Upper lobe of left lung (tissue), 6 donors: Measurements from ENCODE around the gene SPATA31C2. TPM values are rescaled to one million over a fixed set of nuclear protein-coding genes. Genes with fewer than 3 reads are reported as not detected.
"Not testable (repeated sequence)": the region's sequence is repeated elsewhere in the genome, so short reads cannot be mapped to it uniquely, and the experiment has no call there.

Experiments used
- ATAC-seq, 2 donors: fragments of 200-7000 bp; cut with Tn5 transposase; one replicate each; pipeline ENCODE4 v1.9.1; 2022; ENCODE audit warnings: mild to moderate bottlenecking in 2 of 2, moderate library complexity in 2 of 2; ENCODE audit not compliant: low FRiP score in 2 of 2
- DNase-seq, 2 donors: peaks; one replicate each; pipeline ENCODE4 v3.0.0-alpha.2; 2019 to 2020
- H3K27ac ChIP-seq, 4 donors: fragments of 200-600 bp; sonication (generic); one replicate each; pipeline ENCODE4 v1.5.1; 2016 to 2019
- H3K27me3 ChIP-seq, 4 donors: fragments of 200-600 bp; sonication (generic); one replicate each; pipeline ENCODE4 v1.5.1; 2017 to 2019
- H3K36me3 ChIP-seq, 4 donors: fragments of 200-600 bp; sonication (generic); one replicate each; pipeline ENCODE4 v1.5.1; 2016 to 2019
- H3K4me1 ChIP-seq, 4 donors: fragments of 200-600 bp; sonication (generic); one replicate each; pipeline ENCODE4 v1.5.1; 2018 to 2019
- H3K4me3 ChIP-seq, 4 donors: fragments of 200-600 bp; sonication (generic); one replicate each; pipeline ENCODE4 v1.5.1; 2017 to 2019; ENCODE audit warnings: mild to moderate bottlenecking in 2 of 4, moderate library complexity in 1 of 4
- H3K9me3 ChIP-seq, 4 donors: fragments of 200-600 bp; sonication (generic); one replicate each; pipeline ENCODE4 v1.5.1; 2018 to 2019
- EP300 ChIP-seq, 4 donors: sonication (generic); formaldehyde crosslinking; IDR thresholded peaks; one replicate each; pipeline ENCODE4 v1.5.1; 2017; ENCODE audit warnings: antibody characterized with exemption in 4 of 4, control low read depth in 2 of 4
- POLR2A ChIP-seq, 4 donors: fragments of 450-650 bp; IDR thresholded peaks; one replicate each; pipeline ENCODE4 v1.5.1; 2016 to 2017; ENCODE audit warnings: antibody characterized with exemption in 4 of 4, mild to moderate bottlenecking in 2 of 4
- POLR2AphosphoS5 ChIP-seq, 2 donors: sonication (generic); formaldehyde crosslinking; IDR thresholded peaks; one replicate each; pipeline ENCODE4 v1.5.1; 2017; ENCODE audit warnings: antibody characterized with exemption in 2 of 2
- WGBS, 2 donors: methylation state at CpG; one replicate each; pipeline ENCODE4 v1.1.5; 2017 to 2018; 5-methylcytosine and 5-hydroxymethylcytosine counted together
- total RNA-seq, 6 donors: library from RNA; depleted of rRNA in 4 of 6; stranded (reverse); fragments of >200 nt in 4 of 6; gene quantifications; one replicate each; pipeline versions ENCODE4 v1.1.0 to v1.2.1, GENCODE V29; 2016 to 2021
- TF ChIP-seq, protein P1 (sequence below), 6 experiments: fragments of 450-650 bp in 4 of 6; fragments of 200-600 bp in 2 of 6; sonication (generic) in 2 of 6; IDR thresholded peaks; one replicate each; pipeline ENCODE4 v1.5.1; 2016 to 2019; ENCODE audit warnings: antibody characterized with exemption in 6 of 6
- donor health status: DM: no; HTN: no; CAD: no; lungs with moderate emphysema.
- donor health status: DM: no; HTN: yes; CAD: no; lungs with severe emphysema.

SPATA31C2 gene
- total RNA-seq, 6 donors from 2014 or later: not detected

DNA sequence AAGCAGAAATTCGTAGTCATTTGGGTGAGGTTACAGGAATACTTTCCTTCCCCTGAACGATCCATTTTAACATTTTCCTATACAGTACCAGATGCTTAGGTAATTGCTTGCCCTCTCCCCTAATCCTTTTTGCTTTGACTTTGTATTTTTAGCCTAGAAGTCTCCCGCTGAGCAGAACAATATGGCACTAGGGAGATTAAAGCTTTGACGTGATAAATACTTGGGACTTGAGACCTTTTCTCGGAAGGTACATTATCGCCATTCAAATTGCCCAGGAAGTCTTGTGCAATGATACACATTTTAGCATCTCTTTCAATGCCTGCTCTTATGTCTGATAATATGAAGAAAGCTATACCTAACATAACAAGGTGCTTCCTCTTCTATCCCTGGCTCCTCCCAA is 22.9 kb upstream of the SPATA31C2 start:
- Histone ChIP-seq H3K27me3 (no peaks in the 10 kb centered on the region), H3K9me3 (no peaks in the 10 kb centered on the region), H3K4me3 (no peak overlapping the region), H3K4me1 (no peaks in the 10 kb centered on the region), H3K36me3 (no peaks in the 10 kb centered on the region), H3K27ac (no peak overlapping the region)
- 73 to 79% methylated on average over 6 of the region's 6 CpGs for WGBS, 2 donors
- TF ChIP-seq POLR2A (IDR thresholded peaks at IDR 0.05) (no peak), POLR2AphosphoS5 (IDR thresholded peaks at IDR 0.05) (no peak), EP300 (IDR thresholded peaks at IDR 0.05) (no peak)
- TF ChIP-seq, protein P1, sequence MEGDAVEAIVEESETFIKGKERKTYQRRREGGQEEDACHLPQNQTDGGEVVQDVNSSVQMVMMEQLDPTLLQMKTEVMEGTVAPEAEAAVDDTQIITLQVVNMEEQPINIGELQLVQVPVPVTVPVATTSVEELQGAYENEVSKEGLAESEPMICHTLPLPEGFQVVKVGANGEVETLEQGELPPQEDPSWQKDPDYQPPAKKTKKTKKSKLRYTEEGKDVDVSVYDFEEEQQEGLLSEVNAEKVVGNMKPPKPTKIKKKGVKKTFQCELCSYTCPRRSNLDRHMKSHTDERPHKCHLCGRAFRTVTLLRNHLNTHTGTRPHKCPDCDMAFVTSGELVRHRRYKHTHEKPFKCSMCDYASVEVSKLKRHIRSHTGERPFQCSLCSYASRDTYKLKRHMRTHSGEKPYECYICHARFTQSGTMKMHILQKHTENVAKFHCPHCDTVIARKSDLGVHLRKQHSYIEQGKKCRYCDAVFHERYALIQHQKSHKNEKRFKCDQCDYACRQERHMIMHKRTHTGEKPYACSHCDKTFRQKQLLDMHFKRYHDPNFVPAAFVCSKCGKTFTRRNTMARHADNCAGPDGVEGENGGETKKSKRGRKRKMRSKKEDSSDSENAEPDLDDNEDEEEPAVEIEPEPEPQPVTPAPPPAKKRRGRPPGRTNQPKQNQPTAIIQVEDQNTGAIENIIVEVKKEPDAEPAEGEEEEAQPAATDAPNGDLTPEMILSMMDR (IDR thresholded peaks at IDR 0.05): no peak
- ATAC-seq (no peak), DNase-seq (no peak)

DNA sequence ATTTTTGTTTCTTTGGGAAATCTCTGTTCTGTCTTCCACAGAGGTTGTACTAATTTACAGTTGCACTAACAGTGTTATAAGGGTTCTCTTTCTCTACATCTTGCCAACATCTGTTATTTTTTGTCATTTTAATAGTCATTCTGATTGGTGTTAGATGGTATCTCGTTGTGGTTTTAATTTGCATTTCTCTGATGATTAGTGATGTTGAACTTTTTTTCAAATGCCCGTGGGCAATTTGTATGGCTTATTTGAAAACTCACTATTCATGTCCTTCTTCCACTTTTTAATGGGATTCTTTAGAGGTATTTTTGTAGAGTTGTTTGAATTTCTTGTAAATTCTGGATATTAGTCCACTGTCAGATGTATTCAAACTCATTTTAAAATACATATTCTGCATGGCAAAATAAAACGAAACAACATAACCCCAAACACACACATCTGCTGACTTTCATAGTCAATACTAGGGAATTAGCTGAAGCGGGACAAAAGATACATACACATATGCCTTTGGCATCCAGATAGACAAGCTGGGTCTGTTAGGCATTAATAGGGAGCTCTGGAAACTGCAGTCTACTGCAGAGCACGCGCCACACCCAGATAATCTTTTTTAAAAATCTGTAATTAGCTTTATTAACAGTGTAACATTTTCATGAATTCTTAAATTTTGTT is 5.8 kb upstream of the SPATA31C2 start:
- ATAC-seq: no peak
- Histone ChIP-seq H3K36me3 (no peaks in the 10 kb centered on the region), H3K9me3 (no peaks in the 10 kb centered on the region), H3K27me3 (no peaks in the 10 kb centered on the region), H3K27ac (no peak overlapping the region), H3K4me1 (no peaks in the 10 kb centered on the region), H3K4me3 (no peak overlapping the region)
- 87 to 90% methylated on average over 6 of the region's 6 CpGs for WGBS, 2 donors
- no peak for DNase-seq
- no peak for TF ChIP-seq POLR2AphosphoS5 (IDR thresholded peaks at IDR 0.05)
- TF ChIP-seq, protein P1 (IDR thresholded peaks at IDR 0.05): no peak
- no peak for TF ChIP-seq POLR2A (IDR thresholded peaks at IDR 0.05)
- no peak for TF ChIP-seq EP300 (IDR thresholded peaks at IDR 0.05)

DNA sequence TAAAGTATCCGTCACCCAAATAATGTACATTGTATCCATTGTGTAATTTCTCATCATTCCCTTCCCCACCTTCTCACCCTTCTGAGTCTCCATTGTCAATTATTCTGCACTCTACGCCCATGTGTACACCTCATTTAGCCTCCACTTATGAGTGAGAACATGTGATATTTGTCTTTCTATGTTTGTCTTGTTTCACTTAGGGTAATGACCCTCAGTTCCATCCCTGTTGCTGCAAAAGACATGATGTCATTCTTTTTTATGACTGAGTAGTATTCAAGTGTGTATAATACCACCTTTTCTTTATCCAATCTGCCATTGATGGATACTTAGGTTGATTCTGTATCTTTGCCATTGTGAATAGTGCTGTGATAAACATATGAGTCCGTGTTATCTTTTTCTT is 4.9 kb upstream of the SPATA31C2 start:
- DNase-seq: no peak
- 73 to 87% methylated on average over 3 of the region's 3 CpGs for WGBS, 2 donors
- no peaks in the 10 kb centered on the region for H3K4me1 ChIP-seq
- ATAC-seq: no peak
- TF ChIP-seq POLR2A (IDR thresholded peaks at IDR 0.05) (no peak), POLR2AphosphoS5 (IDR thresholded peaks at IDR 0.05) (no peak), EP300 (IDR thresholded peaks at IDR 0.05) (no peak)
- TF ChIP-seq, protein P1 (IDR thresholded peaks at IDR 0.05): no peak
- H3K36me3 ChIP-seq: no peaks in the 10 kb centered on the region
- H3K9me3 ChIP-seq: no peaks in the 10 kb centered on the region
- no peaks in the 10 kb centered on the region for H3K27me3 ChIP-seq
- H3K4me3 ChIP-seq: no peak overlapping the region
- H3K27ac ChIP-seq: no peak overlapping the region

DNA sequence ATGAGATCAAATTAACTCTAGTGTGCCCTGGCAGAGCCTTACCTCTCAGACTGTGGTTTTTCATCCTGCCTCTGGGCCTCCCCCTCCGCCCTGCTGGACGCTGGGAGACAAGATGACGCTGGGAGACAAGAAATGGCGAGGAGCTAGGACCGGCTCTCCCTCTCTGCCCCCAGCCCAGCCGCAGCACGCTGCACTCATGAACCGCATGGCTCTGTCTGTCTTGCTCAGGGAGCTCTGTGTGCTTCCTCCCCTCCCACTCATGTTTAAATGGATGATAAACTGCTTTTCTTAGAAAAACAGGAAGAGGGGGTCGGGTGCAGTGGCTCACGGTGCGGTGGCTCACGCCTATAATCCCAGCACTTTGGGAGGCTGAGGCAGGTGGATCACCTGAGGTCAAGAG is 4.7 kb downstream of the SPATA31C2 start:
- whole genome bisulfite sequencing, 2 donors: 39 to 46% methylated on average over 10 to 12 of the region's 12 CpGs
- not testable (repeated sequence) for H3K36me3 ChIP-seq, H3K27me3 ChIP-seq, H3K9me3 ChIP-seq, ATAC-seq, H3K4me1 ChIP-seq, H3K4me3 ChIP-seq, H3K27ac ChIP-seq
- DNase-seq: peak in 1 of 2 donors; percentile 60

DNA sequence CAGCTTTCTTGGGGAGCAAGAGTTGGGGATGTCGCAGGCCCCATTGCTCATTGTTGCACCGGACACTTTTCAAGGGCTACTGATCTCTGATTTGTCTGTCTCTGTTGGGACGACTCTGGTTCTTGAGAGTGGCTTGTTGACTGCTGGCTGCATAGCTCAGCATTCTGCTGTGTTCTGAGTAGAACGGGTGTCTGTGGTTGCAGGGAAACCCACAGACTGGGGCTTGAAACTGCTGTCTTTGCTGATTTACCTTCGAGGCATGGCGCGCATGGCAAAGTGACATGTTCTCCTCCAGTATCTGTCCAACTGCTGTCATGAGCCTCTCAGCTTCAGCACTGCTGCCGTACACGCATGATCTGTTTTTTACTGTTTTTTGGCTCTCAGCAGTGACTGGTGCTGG is 8.7 kb downstream of the SPATA31C2 start:
- 65 to 85% methylated on average over 8 to 9 of the region's 9 CpGs for WGBS, 2 donors
- not testable (repeated sequence) for H3K27ac ChIP-seq, DNase-seq, H3K27me3 ChIP-seq, H3K4me1 ChIP-seq, H3K9me3 ChIP-seq, H3K4me3 ChIP-seq, H3K36me3 ChIP-seq, ATAC-seq

DNA sequence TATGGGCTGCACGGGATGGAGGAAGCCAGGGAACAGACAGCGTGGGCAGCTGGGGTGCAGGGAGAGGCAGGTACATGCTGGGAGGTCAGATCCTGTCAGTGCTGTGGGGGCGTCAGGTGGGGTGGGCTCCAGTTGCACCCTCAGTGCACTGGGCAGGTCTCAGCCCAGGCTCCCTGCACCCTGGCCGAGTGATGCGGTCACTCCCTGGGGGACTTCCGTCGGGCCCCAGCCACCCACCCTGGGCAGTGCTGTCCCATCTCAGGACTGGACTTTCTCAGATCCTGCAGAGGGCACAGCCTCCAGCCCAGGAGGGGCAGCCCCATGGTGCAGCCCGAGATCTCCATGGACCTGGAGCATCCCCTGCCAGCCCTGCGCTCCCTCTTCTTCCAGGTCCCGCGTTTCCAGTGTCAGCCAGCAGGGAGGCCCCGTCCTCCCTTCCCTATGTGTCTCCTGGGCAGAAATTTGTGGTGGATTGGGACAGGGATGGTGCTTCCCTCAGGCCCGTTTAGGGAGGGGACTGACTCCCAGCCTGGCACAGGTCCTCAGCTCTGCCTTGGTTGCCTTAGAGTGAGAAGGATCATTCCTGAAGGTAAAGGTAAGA is 10.5 kb downstream of the SPATA31C2 start:
- not testable (repeated sequence) for H3K27ac ChIP-seq, H3K27me3 ChIP-seq, H3K4me1 ChIP-seq, H3K4me3 ChIP-seq, H3K36me3 ChIP-seq, H3K9me3 ChIP-seq, ATAC-seq
- peak in 1 of 2 donors; percentile 60 for DNase-seq
- 92 to 94% methylated on average over 3 to 8 of the region's 13 CpGs for WGBS, 2 donors

DNA sequence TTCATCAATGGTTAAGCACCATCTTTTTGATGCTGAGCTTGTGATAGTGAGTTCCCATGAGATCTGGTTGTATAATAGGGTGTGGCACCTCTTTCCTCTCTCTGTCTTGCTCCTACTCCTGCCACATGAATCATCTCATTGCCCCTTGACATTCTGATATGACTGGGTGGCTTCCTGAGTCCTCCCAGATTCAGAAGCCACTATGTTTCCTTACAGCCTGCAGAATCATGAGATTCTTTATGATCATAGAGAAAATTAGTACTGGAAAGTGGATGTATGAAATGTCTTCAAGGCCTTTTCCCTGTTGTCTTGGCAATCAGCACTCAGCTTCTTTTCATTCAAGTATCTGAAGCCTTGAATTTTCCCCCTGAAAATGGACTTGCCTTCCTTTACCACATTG is 14.9 kb downstream of the SPATA31C2 start:
- H3K36me3 ChIP-seq, H3K27ac ChIP-seq, H3K9me3 ChIP-seq, H3K4me1 ChIP-seq, ATAC-seq, DNase-seq, H3K27me3 ChIP-seq, H3K4me3 ChIP-seq: not testable (repeated sequence)

DNA sequence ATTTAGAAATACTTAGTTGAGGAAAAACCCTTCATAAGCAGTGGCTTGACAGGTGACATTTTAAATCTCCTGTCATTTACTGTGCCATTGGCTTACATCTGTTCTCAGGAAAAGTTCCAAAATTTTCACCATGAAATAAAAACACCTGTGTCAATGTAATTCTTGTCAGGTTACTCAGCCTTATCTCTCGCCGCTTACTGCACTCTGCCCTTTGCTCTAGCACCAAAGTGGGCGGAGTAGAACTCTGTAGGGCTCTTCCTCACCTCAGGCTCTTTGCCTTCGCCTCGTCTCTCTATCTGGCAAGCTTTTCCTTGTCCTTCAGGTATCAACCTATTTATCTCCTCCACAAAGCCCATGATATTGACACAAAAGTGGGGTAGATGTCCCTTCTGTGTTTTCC is 20.2 kb downstream of the SPATA31C2 start:
- not testable (repeated sequence) for H3K27ac ChIP-seq, H3K36me3 ChIP-seq, H3K4me1 ChIP-seq, H3K27me3 ChIP-seq, ATAC-seq, DNase-seq, H3K4me3 ChIP-seq, H3K9me3 ChIP-seq
- 69 to 85% methylated on average over 5 of the region's 5 CpGs for WGBS, 2 donors

DNA sequence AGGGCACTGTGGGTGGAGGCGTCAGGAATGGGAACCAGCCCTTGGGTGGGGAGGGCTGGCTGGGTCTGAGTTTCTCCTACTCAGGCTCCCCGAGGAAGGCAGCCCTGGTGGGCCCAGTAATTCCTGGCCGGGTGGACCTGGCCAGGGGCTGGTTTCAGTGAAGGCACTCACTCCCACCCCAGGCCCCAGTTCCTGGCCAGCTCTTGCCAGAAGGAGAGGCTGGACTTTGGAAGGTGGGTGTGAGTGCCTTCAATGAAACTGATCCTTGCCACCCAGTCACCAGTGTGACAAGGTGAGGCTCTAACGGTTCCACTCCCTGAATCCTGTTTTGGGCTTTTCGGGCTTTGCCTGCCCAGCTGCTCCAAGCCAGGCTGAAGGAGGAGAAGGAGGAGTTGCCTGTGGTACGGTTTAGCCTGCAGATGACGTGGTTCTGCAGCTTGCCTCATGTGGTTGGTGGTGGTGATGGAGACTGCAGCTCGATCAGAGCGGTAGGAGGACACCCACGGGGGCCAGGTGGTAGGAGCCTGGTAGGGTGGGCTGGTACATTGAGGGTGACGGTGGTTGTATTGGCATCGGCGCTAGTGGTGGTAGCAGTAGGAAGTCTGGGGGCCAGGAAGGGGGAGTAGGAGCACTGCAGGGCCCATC is 23.2 kb downstream of the SPATA31C2 start:
- not testable (repeated sequence) for H3K4me3 ChIP-seq, ATAC-seq, H3K27me3 ChIP-seq, H3K4me1 ChIP-seq, H3K27ac ChIP-seq, H3K9me3 ChIP-seq, H3K36me3 ChIP-seq
- WGBS, 2 donors: 92 to 100% methylated on average over 4 to 6 of the region's 13 CpGs
- DNase-seq: peak in 1 of 2 donors; percentile 54
